ENCODE measurements around the gene TOP2B.

Gene TOP2B

DNA sequence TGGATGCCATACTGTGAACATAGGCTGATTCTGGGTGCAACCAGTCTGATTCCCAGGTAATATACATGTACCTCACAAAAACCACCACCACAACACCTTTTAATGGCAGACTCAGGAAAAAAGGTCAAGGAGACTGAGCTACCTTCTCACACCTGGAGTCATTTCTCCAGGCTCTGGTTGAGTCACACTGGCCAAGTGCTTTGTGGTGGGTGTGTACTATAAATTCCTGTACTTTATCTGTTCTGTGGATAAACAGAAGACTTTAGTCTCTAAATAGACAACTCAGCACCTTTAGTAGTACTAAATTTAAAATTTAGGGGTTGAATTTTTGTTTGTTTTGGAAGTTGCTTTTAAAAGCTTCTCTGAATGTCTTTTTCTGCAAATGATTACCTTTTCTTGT is 46.7 kb downstream of the TOP2B start:
- no peak for DNase-seq

DNA sequence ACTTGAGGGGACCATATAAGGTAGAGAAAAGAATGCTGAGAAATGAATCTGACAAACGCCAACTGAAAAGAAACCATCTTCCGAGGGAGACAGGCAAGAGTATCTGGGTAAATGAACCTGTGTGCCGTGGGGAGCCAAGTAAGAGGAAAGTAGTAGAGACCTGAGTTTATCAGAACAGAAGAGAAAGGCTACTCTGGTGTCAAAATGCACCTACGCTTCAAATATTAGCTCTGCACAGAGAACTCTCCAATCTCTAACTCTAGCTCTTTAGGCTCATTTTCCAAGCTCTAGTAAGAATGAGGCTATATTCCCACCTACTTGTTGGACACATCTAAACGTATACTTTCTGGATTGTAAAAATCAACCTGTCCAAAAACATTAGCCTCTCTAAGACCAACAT is 53.5 kb downstream of the TOP2B start:
- DNase-seq, result no peak

DNA sequence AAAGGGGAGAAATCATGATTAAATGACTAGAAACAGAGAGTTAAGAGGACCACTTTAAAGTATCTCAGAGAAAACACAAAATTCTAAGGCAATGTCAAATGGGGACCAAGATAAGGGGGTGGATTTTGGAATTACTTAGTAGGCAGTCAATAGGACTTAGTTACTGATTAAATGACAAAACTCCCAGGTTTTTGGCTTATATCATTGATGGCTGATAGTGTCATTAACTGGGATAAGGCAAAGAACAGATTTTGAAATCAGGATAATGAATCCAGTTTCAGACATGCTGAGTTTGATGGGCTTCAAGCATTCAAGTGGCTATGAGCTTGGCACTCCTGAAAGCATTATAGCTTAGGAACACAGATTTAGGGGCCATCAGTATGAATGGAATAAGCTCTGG is 53.9 kb downstream of the TOP2B start:
- DNase-seq, result no peak

DNA sequence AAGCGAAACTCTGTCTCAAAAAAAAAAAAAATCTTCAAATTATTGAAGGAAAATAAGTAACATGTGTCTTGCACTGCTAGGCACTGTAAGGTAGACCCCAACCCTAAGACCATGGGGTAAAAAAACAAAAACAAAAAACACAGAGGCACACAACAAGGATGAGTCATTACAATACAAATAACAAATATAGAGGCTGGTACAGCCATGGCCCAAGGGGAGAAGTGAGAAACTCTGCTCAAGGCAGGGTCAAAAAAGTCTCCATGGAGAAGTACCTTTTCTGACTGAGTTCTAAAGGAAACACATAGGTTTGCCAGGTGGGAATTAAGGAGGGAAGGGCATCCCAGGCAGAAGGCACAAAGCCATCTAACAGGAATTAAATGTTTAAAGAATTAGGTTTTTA is 54.5 kb downstream of the TOP2B start:
- DNase-seq, result no peak

DNA sequence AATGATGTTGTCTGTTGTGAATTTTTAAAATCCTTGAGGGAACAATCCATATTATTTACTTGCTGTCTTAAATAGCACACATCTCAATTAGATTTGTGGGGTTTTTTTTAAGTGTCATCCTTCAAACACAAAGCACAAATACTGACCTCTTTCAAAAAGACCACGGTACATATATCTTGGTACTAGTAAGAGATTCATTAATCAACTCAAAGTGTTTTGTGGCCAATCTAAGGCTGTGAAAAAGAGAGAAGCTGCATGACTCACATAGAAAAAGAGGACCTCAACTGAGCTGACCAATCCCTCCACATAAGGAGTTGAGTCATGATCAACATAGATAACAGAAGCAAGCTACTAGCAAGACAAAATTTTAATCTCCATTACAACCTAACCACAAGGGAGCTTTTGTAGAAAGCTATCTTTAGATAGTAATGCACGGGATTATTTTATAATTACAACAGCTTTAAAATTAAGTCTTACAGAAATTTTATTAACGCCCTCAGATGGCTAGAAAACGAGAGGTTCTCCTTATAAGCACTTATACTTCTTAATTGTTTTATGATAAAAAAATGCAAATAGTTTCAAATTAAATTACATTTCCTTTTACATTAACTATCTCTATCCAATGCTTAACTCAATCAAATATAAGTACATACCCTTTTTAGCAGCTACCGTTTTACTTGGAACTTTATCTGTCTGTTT is 60.5 kb downstream of the TOP2B start:
- DNase-seq, result no peak

DNA sequence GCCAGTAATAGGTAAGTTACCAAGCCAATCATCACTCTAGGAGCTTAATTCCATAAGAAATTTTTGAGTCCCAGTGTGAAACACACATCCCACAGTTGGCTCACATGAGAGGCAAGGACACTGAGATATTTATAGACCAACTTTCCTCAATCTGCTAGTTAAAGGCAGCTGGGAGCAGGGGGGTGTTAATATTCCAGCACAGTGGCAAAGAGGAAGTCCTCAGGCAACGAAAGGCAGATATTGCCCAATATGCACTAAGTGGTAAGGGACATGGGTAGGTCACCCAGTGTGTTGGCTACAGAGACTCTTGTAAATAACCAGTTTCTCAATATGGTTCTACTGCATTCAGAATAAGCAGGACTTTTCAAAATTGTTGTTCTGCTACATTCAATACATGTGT is 61.0 kb downstream of the TOP2B start:
- DNase-seq, result no peak

DNA sequence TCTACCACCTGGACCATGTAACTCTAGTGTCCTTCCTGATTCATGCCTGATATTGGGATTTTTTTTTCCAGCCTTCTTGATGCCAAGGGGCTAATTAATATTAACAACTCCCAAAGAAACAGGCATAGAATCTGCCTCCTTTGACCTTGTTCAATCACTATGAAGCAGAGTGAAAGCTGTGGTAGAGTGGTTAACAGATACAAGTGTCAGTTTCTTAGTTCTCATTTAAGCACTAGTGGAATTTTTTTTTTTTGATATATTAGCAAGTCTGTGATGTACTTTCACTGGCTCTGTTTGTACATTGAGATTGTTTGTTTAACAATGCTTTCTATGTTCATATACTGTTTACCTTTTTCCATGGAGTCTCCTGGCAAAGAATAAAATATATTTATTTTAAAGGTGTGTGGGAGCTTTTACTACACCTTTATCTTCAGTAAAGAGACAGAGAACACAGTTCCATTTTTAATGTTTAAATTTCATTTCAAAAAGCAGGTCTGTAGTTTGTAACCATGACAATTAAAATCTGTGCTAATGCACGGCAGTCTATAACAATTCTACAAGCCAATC is 67.1 kb downstream of the TOP2B start:
- DNase-seq, result no peak

DNA sequence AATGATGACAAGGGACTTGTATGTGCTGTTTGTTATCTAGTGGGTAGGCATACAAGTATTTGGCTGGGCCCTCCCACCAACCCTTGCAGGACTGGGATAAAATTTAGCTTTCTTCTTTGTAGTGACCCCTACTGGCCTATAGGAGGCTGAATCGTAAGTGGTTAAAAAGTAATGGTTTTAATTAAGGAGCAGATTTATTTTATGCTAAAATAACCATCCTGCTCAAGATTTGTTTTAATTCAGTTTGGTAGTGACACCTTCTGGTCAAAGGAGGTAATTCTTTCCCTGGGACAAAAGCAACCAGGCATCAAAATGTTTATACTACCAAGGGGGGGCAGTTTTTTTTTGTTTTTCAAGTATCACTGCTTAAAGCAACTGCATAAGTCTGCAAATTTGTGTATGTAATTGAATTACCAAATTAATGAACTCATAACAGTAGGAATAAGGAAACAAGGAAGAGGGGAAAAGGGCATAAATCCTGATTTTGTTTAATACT is 70.7 kb downstream of the TOP2B start:
- peak; percentile 90 for DNase-seq

DNA sequence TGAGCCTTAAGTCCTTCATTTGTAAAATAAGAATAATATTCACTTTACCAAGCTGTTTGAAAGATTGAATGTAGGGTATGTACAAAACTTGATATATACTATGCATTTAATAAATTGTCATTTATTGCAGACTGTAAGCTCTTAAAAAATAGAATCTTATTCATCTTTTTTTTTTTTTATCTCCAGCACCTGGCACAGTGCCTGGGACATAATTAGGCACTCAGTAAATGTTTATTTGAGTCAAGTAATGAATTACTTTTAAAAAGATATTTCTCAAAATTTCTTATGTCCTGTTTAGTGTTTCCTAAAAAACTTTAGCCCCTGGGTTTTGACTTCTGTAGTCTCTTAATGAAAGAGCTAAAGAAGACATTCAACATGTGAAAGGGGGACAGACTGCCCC is 71.7 kb downstream of the TOP2B start:
- DNase-seq, result no peak

DNA sequence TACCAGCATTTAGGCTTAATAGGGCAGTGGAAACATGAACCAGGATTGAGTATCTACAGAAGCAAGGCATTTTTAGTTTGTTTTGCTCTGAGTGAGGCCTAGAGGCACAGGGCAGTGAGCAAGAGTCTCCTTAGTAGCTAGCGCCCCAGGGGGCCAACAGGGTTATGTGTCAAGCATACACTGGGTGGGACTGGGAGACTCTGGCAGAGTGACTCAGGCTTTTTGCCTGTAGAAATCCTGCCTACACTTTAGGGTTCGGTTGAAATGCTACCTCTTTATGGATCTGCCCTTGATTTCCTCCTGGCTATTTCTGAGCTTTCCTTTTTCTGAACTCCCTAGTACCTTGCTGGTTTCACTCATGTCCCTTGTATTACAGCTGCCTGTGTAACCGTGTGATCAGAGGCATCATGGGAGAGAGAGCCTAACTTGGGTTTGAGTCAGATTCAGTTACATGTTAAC is 72.2 kb downstream of the TOP2B start:
- no peak for DNase-seq

DNA sequence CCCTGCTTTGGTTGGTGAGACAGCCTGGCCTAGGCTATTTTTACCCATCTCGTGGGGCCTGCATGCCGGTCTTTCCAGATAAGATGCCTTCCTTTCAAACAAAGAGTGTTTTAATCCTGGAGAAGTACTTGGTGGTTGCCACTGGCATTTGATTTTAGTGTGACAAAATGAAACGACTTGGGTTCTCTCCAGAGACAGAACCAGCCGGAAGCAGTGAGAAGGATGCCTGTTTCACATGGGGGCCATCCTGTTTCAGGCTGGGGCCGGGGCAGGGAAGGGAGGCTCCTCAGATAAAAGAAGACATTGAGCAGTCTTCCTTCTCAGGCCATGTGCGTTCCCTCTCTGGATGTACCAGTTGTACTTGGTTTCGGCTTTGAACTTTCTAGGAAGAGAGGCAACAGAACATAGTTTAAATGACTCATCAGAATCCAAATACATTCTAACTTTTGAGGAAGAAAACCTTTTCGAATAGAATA is 74.9 kb downstream of the TOP2B start:
- no peak for DNase-seq

DNA sequence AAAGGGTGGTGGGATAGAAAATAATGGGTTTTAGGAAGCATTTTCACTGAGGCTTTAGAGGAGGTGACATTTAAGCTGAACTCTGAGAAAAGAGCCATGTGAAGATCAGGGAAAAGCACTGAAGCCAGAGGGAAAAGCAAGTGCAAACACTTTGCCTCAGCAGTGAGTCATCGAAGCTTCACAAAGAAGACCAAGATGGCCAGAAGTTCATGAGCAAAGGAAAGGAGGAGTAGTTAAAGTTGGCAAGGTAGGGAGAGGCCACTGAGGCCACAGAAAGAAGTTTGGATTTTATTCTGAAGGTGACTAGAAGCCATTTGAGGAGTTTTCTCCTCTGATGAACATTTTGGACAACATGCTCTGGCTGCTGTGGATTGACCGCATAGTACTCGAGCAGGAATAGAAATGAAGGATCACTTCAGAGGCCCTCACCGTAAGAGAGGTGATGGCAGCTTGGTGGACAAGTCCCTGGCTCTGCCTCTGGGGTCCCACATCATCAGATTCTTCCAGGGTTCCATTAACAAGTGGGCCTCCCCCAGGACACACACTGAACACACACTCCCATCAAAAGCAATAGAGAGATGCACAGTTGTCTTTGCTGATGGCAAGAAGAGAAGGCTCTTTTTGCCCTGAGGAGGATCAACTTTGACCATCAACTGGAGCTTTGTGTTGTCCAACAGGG is 75.5 kb downstream of the TOP2B start:
- DNase-seq, result no peak

DNA sequence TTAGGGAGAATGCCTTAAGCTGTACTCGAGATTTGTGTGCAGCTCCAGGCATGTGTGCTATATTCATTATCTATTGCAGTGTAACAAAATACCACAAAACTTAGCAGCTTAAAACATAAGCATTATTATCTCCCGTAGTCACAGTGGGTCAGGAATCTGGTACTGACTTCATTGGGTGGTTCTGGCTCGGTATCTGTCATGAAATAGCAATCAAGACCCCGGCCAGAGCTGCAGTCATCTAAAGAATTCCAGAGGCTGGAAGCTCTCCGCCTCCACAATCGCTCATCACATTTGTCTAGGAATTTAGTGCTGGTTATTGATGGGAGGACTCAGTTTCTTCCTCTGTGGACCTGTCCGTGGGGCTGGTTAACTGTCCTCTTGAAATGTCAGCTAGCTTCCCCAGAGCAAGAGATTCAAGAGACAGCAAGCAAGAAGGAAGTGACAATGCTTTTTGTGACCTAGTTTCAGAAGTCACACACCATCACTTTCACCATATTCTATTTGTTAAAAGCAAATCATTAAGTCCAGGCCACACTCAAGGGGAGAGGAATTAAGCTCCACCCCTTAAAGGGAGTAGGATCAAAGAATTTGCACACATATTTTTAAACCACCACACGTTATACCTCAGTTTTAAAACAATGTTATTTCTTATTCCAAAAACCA is 76.1 kb downstream of the TOP2B start:
- no peak for DNase-seq

DNA sequence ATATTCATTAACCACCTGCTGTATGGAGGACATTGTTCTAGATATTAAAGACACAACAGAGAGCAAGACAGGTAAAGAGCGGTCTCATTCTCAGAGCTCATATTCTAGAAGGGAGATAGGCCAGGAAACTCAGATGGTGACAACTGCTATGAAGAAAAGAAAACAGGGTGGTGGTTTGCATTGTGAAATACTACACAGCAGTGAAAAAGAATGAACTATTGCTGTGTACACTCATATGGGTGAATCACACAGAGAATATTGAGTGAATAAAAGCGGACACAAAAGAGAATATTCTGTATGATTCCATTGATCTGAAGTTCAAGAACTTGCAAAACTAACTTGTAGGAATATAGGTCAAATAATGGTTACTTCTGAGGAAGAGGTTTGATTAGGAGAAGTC is 76.7 kb downstream of the TOP2B start:
- no peak for DNase-seq

DNA sequence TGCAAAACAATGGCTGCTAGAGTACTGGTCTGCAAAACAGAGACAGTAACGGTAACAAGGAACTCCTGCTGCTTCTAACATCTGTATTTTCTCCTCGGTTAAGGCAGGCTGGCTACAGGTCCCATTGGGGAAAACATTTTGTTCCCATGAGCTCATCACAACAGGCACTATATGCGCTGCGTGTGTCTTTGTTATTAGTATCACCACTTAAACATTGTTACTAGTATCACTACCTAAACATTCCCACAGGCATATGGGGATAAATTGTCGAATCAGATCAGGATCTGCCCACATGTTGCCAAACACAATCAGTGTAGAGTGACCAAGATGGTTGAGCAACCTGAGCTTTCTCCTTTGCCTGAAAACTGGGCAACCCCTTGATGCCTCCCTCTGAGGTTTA is 77.2 kb downstream of the TOP2B start:
- no peak for DNase-seq

DNA sequence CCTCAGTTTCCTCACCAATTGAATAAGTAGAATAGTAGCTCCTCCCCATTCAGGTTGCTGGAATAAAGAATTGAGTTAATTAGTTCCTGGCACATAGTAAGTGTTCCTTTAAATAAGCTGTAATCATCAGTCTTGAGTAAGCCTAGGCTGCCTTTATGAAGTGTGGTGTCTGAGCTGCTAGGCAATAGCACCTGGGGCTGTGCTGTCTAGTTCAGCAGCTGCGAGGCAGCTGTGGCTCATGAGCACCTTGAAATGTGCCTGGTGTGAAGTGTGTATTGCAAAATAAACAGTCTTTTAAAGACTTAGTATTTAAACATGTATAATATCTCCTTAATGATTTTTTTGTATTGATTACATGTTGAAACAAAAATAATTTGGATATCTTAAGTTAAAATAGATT is 77.6 kb downstream of the TOP2B start:
- no peak for DNase-seq

DNA sequence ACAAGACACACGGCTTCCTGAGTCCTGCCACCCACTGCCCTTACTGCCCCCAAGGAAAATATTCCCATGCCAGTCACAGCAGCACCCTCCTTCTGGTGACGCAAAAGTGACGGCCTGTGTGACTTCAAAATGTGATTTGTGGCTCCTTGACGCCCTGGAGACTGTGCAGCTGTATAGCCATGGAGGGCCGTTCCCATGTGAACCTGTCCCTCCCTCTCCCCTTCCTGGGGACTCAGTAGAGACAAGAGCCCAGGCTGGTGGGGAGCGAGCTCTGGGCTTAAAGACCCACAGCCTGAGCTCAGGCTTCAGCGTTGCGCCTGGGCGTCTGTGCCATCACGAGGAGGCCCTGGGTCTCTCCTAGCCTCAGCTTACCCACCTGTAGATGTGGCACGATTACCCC is 78.2 kb downstream of the TOP2B start:
- no peak for DNase-seq

DNA sequence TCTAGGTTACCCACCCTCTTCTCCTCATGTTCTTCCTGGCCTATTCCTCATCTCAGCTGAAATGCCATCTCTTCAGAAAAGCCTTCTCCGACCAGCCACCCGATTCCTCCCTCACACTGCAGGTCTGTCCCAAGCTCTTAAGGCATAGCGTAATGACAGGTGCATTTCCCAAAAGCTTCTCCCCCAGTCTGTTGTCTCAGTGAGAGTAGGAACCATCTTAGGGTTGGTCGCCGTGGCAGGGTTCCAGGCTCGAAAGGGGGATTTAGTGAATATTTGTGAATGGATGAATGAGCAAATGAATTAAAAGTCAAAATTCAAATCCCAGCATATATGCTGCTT is 78.6 kb downstream of the TOP2B start:
- DNase-seq, result no peak

DNA sequence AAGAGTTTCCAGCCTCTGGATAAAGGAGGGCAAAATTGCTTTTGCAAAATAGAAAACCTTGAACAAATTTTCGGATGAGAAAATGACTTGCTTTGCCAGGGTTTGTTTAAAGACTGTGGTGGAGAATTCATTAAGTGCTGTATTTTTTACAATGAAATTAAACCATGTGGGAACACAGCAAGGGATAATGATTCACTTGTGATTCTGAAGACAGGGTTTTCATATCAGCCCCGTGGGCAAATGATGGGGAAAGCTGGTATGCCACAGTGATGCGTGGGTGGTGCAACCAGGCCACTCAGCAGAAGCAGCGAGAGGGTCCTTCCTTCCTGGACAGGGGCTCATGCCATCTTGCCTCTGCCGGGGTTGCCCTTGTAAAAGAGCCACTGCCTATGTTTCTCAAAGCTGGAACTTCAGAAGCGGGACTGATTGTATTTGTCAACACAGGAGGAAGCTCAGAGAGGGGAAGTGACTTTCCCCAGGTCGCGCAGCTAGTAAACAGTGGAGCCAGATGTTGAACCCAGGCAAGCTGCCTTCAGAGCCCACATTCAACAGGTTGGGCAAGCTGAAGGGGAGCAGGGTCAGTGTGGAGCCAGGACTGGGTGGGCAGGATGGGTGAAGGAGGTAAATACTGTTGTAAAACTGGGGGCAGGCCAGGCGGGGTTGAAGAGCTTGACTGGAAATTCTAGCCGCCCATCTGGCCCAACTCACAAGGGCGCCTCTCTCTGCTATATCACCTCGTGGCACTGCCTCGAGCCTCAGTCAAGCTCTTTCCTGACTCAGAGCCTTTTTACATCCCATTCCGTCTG is 79.1 kb downstream of the TOP2B start:
- no peak for DNase-seq

DNA sequence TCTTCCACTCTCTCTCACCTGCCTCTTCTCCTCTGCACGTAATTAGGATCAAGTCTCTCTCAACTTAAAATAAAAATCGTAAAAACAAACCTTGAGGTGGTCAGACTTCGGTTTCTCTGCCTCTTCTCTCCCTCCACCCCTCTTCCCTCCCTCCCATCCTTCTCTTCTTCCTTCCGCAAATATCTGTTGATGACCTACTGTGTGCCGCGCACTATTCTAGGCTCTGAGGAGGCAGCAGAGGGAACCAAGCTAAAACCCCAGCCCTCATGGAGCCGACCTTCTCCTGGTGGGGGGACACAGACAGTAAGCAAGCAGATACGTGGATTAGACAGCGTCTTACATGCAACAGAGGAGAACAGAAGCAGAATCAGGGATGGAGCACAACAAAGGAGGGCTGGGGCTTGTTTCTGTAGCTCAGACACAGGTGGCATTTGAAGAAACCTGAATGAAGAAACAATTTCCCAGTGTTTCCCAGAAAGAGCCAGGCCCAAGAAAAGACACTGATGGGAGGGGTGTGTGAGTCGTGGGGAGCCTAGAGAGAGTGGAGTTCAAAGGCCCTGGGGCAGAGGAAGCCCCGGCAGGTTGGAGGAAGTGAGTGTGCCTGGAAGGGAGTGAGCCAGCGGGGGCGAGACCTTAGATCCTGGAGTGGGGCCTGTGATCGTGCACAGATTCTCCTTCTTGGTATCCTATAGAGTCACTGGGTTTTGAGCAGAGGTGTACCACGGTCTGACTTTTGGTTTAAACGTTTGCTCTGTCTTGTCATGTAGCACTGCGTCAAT is 80.5 kb downstream of the TOP2B start:
- no peak for DNase-seq

DNA sequence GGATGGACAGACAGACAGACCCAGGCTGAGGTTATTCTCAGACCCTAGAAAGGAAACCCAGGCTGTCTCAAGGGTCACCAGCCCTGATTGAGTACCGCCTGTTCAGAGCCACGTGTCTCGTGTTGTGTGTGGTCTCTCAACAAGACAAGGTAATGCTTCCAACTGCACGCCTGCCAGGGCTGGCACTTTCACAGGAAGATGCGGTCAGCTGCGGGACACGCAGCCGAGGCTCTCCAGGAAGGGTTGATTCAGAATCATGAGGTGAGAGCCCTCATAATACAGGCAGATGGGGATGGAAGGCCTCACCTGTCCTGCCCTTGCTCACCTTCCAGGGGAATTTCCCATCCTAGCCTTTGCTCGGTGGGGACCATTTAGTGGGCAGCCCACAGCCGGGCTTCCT is 81.4 kb downstream of the TOP2B start:
- no peak for DNase-seq

DNA sequence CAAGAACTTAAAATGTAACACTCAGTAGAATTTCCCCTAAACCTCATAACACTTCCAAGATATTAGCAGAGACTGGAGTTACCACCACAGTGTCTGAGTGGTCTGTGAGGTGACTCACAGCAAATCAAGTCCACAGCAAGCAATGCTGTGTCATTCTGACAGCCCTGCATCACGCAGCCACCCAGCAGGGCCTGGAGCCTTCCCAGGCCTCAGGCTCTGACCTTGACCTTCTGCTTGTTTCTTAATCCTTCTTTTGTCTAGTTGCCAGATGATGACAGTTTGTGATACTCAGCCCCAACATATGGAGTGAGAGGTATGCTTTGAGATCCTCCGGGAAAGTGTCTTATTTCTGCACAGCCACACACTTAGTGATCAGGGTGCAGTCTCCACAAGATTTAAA is 82.5 kb downstream of the TOP2B start:
- no peak for DNase-seq
